ENCODE data around the gene GNPTG. TPM values are rescaled to one million over a fixed set of nuclear protein-coding genes. Genes with fewer than 3 reads are reported as not detected.

The GNPTG gene
- total RNA-seq, 1 experiment from 2014 or later: 29.4 TPM

GRCh38 chr16:1347286-1347855, 4.4 kb upstream of the GNPTG start:
- Histone ChIP-seq H3K56ac (ENCODE audit: insufficient read length, low read depth, low read length) (no peak overlapping the region), H3K27ac (ENCODE audit: insufficient read length, low read depth, low read length) (no peak overlapping the region), H3K4me2 (ENCODE audit: insufficient read depth, insufficient read length, low read length) (no peak overlapping the region), H3K18ac (ENCODE audit: insufficient read length, low read depth, low read length) (no peak overlapping the region), H3K79me2 (ENCODE audit: insufficient read depth, low read length) (no peaks in the 10 kb centered on the region; the same call in 1 of the 2 replicates), H4K20me1 (ENCODE audit: control insufficient read depth, insufficient read depth, insufficient read length) (no peaks in the 10 kb centered on the region), H3K27me3 (ENCODE audit: insufficient read depth, low read length) (no peaks in the 10 kb centered on the region), H2BK5ac (ENCODE audit: insufficient read length, low read length) (no peak overlapping the region), H3K23ac (ENCODE audit: insufficient read length, low read depth, low read length) (no peak overlapping the region), H4K91ac (ENCODE audit: insufficient read length, low read depth, low read length) (no peak overlapping the region), H3T11ph (ENCODE audit: low read length) (no peak overlapping the region), H4K8ac (replicated peaks; ENCODE audit: insufficient read length, low read depth, low read length) (no peak overlapping the region), H3K4me1 (ENCODE audit: insufficient read depth, low read length) (no peaks in the 10 kb centered on the region), H3K14ac (ENCODE audit: insufficient read depth, low read length) (no peak overlapping the region), H2AFZ (ENCODE audit: low read length) (no peak overlapping the region), H3K23me2 (ENCODE audit: insufficient read length, low read depth, low read length, poor library complexity, severe bottlenecking) (no peaks in the 10 kb centered on the region), H4K5ac (ENCODE audit: insufficient read length, low read depth, low read length) (no peak overlapping the region), H2BK120ac (ENCODE audit: low read depth, low read length, poor library complexity, severe bottlenecking) (no peak overlapping the region), H3K4ac (ENCODE audit: low read depth, low read length) (no peak overlapping the region), H3K79me1 (ENCODE audit: insufficient read depth, low read depth, low read length, poor library complexity, severe bottlenecking) (no peaks in the 10 kb centered on the region), H3K9ac (ENCODE audit: extremely low read depth, insufficient read length, low read length) (no peak overlapping the region), H2BK20ac (ENCODE audit: low read depth, low read length, poor library complexity, severe bottlenecking) (no peak overlapping the region), H2BK12ac (ENCODE audit: insufficient read length, low read depth, low read length) (no peak overlapping the region), H3K9me3 (ENCODE audit: control insufficient read depth, low read depth, low read length) (no peaks in the 10 kb centered on the region), H2BK15ac (ENCODE audit: low read depth, low read length) (no peak overlapping the region), H2AK5ac (ENCODE audit: insufficient read length, low read length) (no peak overlapping the region)
- Mint-ChIP-seq H3K4me3 (no peak overlapping the region), H3K9me3 (no peaks in the 10 kb centered on the region; a peak in 1 of 5 replicates), H3K27ac (no peak overlapping the region), H3K4me1 (peaks cover 6 to 10% of the 10 kb centered on the region in 2 experiments), H3K27me3 (ENCODE audit: low read depth) (peaks cover 6% of the 10 kb centered on the region), H3K36me3 (ENCODE audit: insufficient read depth in 1 of 3, low read depth in 3 of 3) (peaks cover 3 to 18% (median 12%) of the 10 kb centered on the region in 3 experiments; a peak in 5 of 7 replicates)
- TF ChIP-seq CTCF (conservative IDR thresholded peaks at IDR 0.05): no peak
- no CpG with 5 or more reads among the region's 31 CpGs for WGBS (ENCODE audit: extremely low coverage, insufficient read length, low lambda C conversion rate)
- DNase-seq: no peak
